SK-N-SH (cell line): Measurements from ENCODE around the gene NRBP1. TPM values are rescaled to one million over a fixed set of nuclear protein-coding genes. Genes with fewer than 3 reads are reported as not detected.

ENCODE experiments used
- CTCF ChIA-PET: fragments of 300-600, 350-600 bp; formaldehyde crosslinking; extraction: SDS; loops from one replicate; lab custom pipeline; 2021; lab: Yijun Ruan, JAX
- POLR2A ChIA-PET: fragments of 350-600 bp; sonication (Branson Sonifier 250); formaldehyde crosslinking; extraction: SDS; loops from one replicate; lab custom pipeline; 2020; ENCODE audit warnings: antibody characterized with exemption, inconsistent platforms; lab: Yijun Ruan, JAX
- DNase-seq: peaks from one replicate; pipeline ENCODE4 v3.0.0; 2012
- H2AFZ ChIP-seq: fragments of 200-600 bp; sonication (generic); 2 replicates; pipeline ENCODE4 v1.8.1; 2016; ENCODE audit warnings: antibody characterized with exemption, mild to moderate bottlenecking, low read depth
- H3F3A ChIP-seq: fragments of 200-600 bp; sonication (generic); replicated peaks from 2 replicates; pipeline ENCODE3; 2016; ENCODE audit warnings: antibody characterized with exemption, mild to moderate bottlenecking; ENCODE audit not compliant: insufficient read depth
- H3K27ac ChIP-seq, 2 experiments: fragments of 200-500 bp in 1 of 2; fragments of 200-600 bp in 1 of 2; sonication (Bioruptor generic) in 1 of 2; sonication (generic), shearing (Covaris generic) in 1 of 2; 2 replicates each; pipeline versions ENCODE4 v1.5.1 to v1.6.1; 2014 to 2016; ENCODE audit warnings: low read depth in 2 of 2, inconsistent platforms in 1 of 2, low read length in 1 of 2, mild to moderate bottlenecking in 1 of 2, mixed read lengths in 1 of 2
- H3K27me3 ChIP-seq: fragments of 200-600 bp; sonication (generic), shearing (Covaris generic); 2 replicates; pipeline ENCODE4 v1.6.1; 2016; ENCODE audit warnings: mixed run types; ENCODE audit not compliant: insufficient read depth
- H3K36me3 ChIP-seq, 2 experiments: fragments of 200-500 bp in 1 of 2; fragments of 200-600 bp in 1 of 2; sonication (Bioruptor generic) in 1 of 2; sonication (generic) in 1 of 2; replicated peaks in 1 of 2; 2 replicates each; pipeline versions ENCODE3 to v1.5.1; 2014 to 2016; ENCODE audit warnings: low read length in 1 of 2, mild to moderate bottlenecking in 1 of 2; ENCODE audit not compliant: insufficient read depth in 2 of 2, control insufficient read depth in 1 of 2
- H3K4me1 ChIP-seq, 2 experiments: fragments of 200-500 bp in 1 of 2; fragments of 200-600 bp in 1 of 2; sonication (Bioruptor generic) in 1 of 2; sonication (generic), shearing (Covaris generic) in 1 of 2; 2 replicates each; pipeline versions ENCODE4 v1.5.1 to v1.6.1; 2014 to 2016; ENCODE audit warnings: low read depth in 1 of 2, low read length in 1 of 2, mixed run types in 1 of 2; ENCODE audit not compliant: insufficient read depth in 2 of 2, control insufficient read depth in 1 of 2
- H3K4me2 ChIP-seq: fragments of 200-600 bp; sonication (generic), shearing (Covaris generic); 2 replicates; pipeline ENCODE4 v1.6.1; 2017; ENCODE audit warnings: mixed run types
- H3K4me3 ChIP-seq, 2 experiments: fragments of 200-500 bp in 1 of 2; fragments of 200-600 bp in 1 of 2; sonication (Bioruptor generic) in 1 of 2; sonication (generic), shearing (Covaris generic) in 1 of 2; 2 replicates each; pipeline versions ENCODE4 v1.5.1 to v1.8.1; 2014 to 2016; ENCODE audit warnings: low read depth in 2 of 2, inconsistent platforms in 1 of 2, low read length in 1 of 2, mild to moderate bottlenecking in 1 of 2, mixed read lengths in 1 of 2, moderate library complexity in 1 of 2
- H3K79me2 ChIP-seq: fragments of 200-600 bp; sonication (generic); 2 replicates; pipeline ENCODE4 v1.8.1; 2017; ENCODE audit warnings: mild to moderate bottlenecking; ENCODE audit not compliant: insufficient read depth
- H3K9ac ChIP-seq: fragments of 200-600 bp; sonication (generic); 2 replicates; pipeline ENCODE4 v1.6.1; 2017; ENCODE audit warnings: mixed run types
- H3K9me2 ChIP-seq: fragments of 200-600 bp; sonication (generic); 2 replicates; pipeline ENCODE4 v1.6.1; 2017; ENCODE audit warnings: mixed run types
- H3K9me3 ChIP-seq: fragments of 200-600 bp; sonication (generic); 2 replicates; pipeline ENCODE4 v1.6.1; 2017; ENCODE audit warnings: mixed run types, mild to moderate bottlenecking, moderate library complexity
- H4K20me1 ChIP-seq: fragments of 200-600 bp; sonication (generic); 2 replicates; pipeline ENCODE4 v1.6.1; 2017; ENCODE audit warnings: mild to moderate bottlenecking, mixed run types; ENCODE audit not compliant: insufficient read depth
- CHD2 ChIP-seq: fragments of 150-350 bp; IDR thresholded peaks from 2 replicates; pipeline ENCODE4 v1.6.1; 2018; ENCODE audit warnings: low read length; ENCODE audit not compliant: partially characterized antibody
- CTCF ChIP-seq: fragments of 200-600 bp; sonication (generic); IDR thresholded peaks from 2 replicates; pipeline ENCODE4 v1.6.1; 2017; ENCODE audit warnings: antibody characterized with exemption, mild to moderate bottlenecking, moderate library complexity
- EP300 ChIP-seq, 2 experiments: IDR thresholded peaks; 2 replicates each; pipeline versions ENCODE4 v1.4.0 to v1.6.1; 2012; ENCODE audit warnings: borderline replicate concordance in 1 of 2, low read depth in 1 of 2, low read length in 1 of 2
- EZH2phosphoT487 ChIP-seq: fragments of 200-600 bp; sonication (generic); IDR thresholded peaks from 2 replicates; pipeline ENCODE4 v1.6.1; 2017; ENCODE audit warnings: low read depth, mixed run types, mild to moderate bottlenecking, antibody characterized with exemption, moderate library complexity, borderline replicate concordance
- FOXJ3 ChIP-seq: sonication (generic); formaldehyde crosslinking; IDR thresholded peaks from 2 replicates; pipeline ENCODE4 v1.5.1; 2020; ENCODE audit warnings: mild to moderate bottlenecking, missing genetic modification reagents
- FOXM1 ChIP-seq: IDR thresholded peaks from 2 replicates; pipeline ENCODE4 v1.4.0; 2012; ENCODE audit warnings: low read depth, mild to moderate bottlenecking
- GATA2 ChIP-seq: sonication (generic); formaldehyde crosslinking; IDR thresholded peaks from 2 replicates; pipeline ENCODE4 v1.5.0; 2020; ENCODE audit warnings: mild to moderate bottlenecking, missing genetic modification reagents
- MEF2A ChIP-seq: IDR thresholded peaks from 2 replicates; pipeline ENCODE4 v1.4.0; 2012; ENCODE audit warnings: low read depth, borderline replicate concordance
- NRF1 ChIP-seq: IDR thresholded peaks from 2 replicates; pipeline ENCODE4 v1.6.1; 2012; ENCODE audit warnings: low read depth, mild to moderate bottlenecking, low read length
- ZBTB33 ChIP-seq: IDR thresholded peaks from 2 replicates; pipeline ENCODE4 v1.4.0; 2012; ENCODE audit warnings: low read depth, borderline replicate concordance
- WGBS: methylation state at CpG from one replicate; pipeline ENCODE4 v1.1.6; 2017; ENCODE audit warnings: low lambda C conversion rate; 5-methylcytosine and 5-hydroxymethylcytosine counted together
- polyA plus RNA-seq, 3 experiments: library from polyadenylated mRNA; depleted of rRNA; stranded (reverse); fragments of >200 nt; gene quantifications; 2 replicates each; pipeline ENCODE4 v1.2.3, GENCODE V29; 2012
- TF ChIP-seq, protein P1 (sequence below): fragments of 150-350 bp; IDR thresholded peaks from 2 replicates; pipeline ENCODE4 v1.6.1; 2016; ENCODE audit warnings: mild to moderate bottlenecking, low read depth, low read length

Gene NRBP1
- polyA plus RNA-seq, 1 of the 3 experiments (the other 2 are of a cell fraction), result 182 TPM

DNA sequence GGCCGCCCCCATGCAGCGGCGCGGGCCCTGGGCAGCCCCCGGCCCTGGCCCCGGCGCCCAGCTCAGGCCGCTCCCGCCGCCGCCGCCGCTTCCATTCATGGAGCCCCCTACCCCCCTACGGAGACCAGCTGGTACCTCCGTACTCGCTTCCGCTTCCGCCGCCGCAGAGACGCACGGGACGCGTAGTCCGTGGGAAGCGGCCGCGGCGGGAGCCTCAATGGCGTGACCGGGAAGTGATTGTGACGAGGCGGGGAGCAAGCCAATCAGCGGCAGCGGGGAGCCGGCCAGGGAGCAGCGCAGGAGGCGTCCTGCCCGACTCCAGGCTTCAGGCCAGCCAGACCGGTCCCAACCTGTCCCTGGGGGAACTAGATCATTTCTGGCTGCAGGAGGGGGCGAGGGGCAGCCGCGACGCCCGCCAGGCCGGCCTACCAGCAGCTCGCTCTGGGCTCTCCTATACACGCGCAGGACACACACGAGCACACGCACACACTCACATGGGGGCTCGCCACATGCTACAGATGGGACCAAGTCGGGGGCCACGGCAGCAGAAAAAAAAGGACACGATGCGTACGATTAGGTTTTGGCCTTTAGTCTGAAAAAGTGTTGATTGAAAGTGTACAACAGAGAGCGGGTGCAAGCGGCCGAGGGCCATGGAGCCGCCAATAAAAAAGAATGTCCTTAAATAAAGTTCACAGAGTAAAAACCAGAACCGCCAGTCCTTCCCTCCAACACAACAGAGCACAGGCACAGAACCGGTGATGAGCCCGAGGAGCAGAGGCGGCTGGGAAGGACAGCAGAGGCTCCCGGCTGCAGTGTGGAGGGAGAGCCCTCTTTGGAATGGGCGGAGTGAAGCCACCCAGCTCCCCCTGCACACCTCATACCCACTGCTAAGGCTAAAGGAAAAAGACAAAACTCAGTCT, 47.5 kb upstream of the NRBP1 start, which contains the start of gene ZNF513 (continued):
- TF ChIP-seq CTCF (no peak), EP300 (IDR thresholded peaks at IDR 0.05; ENCODE audit: borderline replicate concordance in 1 of 2, low read depth in 1 of 2, low read length in 1 of 2) (no peak), NRF1 (peak; percentile 47; the same call in 1 of the 2 replicates), ZBTB33 (peak; percentile 58; the same call in 1 of the 2 replicates), GATA2 (CRISPR knock-in tag) (no peak), EZH2phosphoT487 (no peak), FOXM1 (no peak), FOXJ3 (CRISPR knock-in tag) (peak; percentile 23; the same call in 1 of the 2 replicates)
- TF ChIP-seq, protein P1, sequence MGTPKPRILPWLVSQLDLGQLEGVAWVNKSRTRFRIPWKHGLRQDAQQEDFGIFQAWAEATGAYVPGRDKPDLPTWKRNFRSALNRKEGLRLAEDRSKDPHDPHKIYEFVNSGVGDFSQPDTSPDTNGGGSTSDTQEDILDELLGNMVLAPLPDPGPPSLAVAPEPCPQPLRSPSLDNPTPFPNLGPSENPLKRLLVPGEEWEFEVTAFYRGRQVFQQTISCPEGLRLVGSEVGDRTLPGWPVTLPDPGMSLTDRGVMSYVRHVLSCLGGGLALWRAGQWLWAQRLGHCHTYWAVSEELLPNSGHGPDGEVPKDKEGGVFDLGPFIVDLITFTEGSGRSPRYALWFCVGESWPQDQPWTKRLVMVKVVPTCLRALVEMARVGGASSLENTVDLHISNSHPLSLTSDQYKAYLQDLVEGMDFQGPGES, result peak; percentile 36; the same call in 1 of the 2 replicates

GRCh38 chr2:27381577-27382181, 46.8 kb upstream of the NRBP1 start:
- Histone ChIP-seq H3K4me2 (no peak overlapping the region), H3K9me2 (no peaks in the 10 kb centered on the region), H3K27ac (peak overlapping the region; percentile 68 to 95; a peak in 3 of 4 replicates), H4K20me1 (peaks cover 4% of the 10 kb centered on the region; the same call in 1 of the 2 replicates), H3K4me3 (no peak overlapping the region), H3K9ac (no peak overlapping the region), H3K36me3 (peaks cover 46 to 77% of the 10 kb centered on the region in 2 experiments), H3K9me3 (no peaks in the 10 kb centered on the region), H2AFZ (no peak overlapping the region), H3K4me1 (peaks cover 15 to 45% of the 10 kb centered on the region in 2 experiments; a peak in 3 of 4 replicates), H3F3A (peaks cover 44% of the 10 kb centered on the region), H3K79me2 (peaks cover 36% of the 10 kb centered on the region), H3K27me3 (no peaks in the 10 kb centered on the region)
- TF ChIP-seq MEF2A, result no peak
- no peak for TF ChIP-seq CHD2
- POLR2A ChIA-PET, result interaction anchor here (0.9 to 4.4 kb wide), 4 partner anchors 11 to 46 kb away, joined by 4 to 34 read pairs (median 18); partner anchors contain the start of genes EIF2B4, GTF3C2, NRBP1 and PPM1G
- 88% methylated on average over 10 of the region's 10 CpGs for WGBS
- DNase-seq, result no peak
- CTCF ChIA-PET, result interaction anchor here (0.7 to 5.7 kb wide), 3 partner anchors 11 to 26 kb away, joined by 3 to 36 read pairs (median 28); partner anchors contain the start of genes EIF2B4, PPM1G and SNX17
